HG03039 (cell line): ENCODE measurements around the gene PTPRQ.
"Not testable (repeated sequence)": the region's sequence is repeated elsewhere in the genome, so short reads cannot be mapped to it uniquely, and the experiment has no call there.

Experiments used
- ATAC-seq: cut with Tn5 transposase; IDR thresholded peaks from one replicate; pipeline ENCODE4 v1.9.1; 2021; ENCODE audit warnings: mild to moderate bottlenecking, moderate library complexity; ENCODE audit not compliant: unreplicated experiment

Gene PTPRQ

DNA sequence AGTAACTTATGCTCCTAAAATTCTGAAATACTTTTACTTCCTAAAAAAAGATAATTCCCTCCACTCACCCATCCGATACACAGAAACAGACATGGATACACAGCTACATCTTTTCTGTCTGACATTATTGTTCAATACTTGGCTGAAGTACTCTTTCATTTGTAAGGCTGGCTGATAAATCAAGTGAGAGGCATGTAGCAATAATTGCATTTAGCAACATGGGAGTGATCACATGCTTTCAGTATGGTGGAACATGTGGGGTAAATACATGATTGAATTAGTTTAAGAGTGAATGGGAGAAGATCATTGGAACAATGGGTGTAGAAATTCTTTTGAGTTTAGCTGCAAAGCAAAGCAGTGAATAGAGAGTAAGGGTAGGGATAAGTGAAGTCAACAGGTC is 25.6 kb downstream of the PTPRQ start:
- ATAC-seq, result no peak

- ATAC-seq, result no peak
These were observed 26.4 kb downstream of the PTPRQ start for GRCh38 chr12:80470403-80470802.

DNA sequence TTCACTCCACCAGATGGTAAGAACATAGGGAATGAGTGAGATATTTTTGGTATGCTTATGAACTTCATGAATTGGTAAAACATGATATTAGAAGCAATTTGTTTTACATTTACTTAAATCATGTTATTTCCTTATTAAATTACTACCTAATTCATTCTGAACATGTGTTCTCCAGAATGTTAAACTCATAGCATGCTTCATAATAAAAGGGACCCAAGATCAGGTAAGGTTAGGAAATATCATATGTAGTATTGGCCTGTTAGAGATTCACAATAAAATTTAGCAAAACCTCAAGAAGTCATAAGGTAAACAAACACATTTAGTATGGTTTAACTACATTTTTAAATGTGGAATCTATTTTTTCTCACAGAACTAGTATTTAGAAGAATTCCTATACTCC is 28.2 kb downstream of the PTPRQ start:
- no peak for ATAC-seq

- ATAC-seq, result no peak
These were observed 29.0 kb downstream of the PTPRQ start for GRCh38 chr12:80472911-80473500.

GRCh38 chr12:80477521-80478145 is 33.6 kb downstream of the PTPRQ start:
- not testable (repeated sequence) for ATAC-seq

- ATAC-seq, result no peak
These were observed 40.7 kb downstream of the PTPRQ start for GRCh38 chr12:80484746-80485145.

DNA sequence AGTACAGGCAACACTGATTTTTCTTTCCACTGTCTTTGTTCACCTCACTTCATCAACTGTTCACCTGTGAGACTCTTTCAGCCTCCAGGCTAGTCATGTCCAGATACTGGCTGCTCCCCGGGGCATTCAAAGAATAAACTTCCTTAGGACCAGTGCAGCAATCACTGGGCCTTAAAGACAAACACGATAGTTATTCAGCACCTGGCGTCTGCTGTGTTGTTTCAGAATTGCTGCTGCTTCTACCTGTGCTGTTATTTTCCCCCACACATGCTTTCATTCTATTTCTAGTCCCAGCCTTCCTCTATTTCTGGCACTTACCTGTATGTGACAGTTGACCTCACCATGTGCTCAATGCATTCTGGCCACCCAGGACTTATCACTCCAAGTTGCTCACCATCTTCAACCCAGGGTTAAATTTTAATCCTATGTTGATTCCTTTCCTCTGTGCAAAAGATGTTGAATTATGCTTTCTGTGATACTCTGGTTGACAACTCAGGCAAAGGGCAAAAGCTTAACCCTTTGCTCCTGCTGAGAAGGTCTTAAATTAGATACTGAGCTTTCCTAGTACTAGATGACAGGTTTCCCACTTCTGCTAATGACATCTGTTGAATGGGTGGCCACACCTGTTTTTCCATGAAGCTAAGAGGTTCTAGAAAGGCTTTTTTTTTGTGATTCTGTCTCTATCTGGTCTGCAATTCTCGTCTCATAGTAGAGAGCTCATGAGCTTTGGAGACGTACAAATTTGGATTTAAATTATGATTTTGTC is 41.4 kb downstream of the PTPRQ start:
- ATAC-seq, result no peak

DNA sequence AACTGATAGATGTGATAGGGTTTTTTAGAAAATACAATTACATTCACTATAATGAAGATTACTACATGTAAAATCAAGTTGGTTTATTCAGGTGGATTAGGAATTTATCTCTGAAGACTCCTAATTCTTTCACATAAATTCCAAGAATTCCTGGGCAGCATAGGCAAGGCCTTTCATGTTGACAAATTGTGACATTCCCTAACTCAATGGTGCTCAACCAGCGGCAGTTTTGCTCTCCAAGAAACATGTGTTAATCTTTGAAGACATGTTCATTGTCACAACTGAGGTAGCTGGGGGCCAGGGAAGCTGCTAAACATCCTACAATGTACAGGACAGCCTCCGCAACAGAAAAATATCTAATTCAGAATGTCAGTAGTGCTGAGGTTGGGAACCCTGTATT is 46.3 kb downstream of the PTPRQ start:
- ATAC-seq, result no peak

- no peak for ATAC-seq
These were observed 47.1 kb downstream of the PTPRQ start for GRCh38 chr12:80491166-80491565.

DNA sequence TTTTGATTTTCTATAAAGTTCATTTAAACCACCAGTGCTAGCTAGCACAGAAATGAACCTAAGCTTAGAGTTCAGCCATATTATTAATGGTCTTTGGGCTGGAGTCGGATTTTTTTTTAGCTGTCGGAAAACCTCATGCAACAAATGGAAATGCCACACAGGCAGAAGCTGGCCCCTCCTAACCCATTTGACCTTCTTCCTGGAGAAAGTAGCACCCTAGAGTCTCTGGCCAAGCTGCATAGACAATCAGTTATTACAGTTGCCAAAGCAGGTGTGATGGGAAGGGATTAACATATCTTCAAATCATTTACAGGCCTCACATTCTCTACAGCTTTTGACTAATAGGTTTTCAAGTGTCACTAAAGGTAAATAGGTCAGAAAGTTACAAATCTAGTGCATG is 49.4 kb downstream of the PTPRQ start:
- no peak for ATAC-seq

DNA sequence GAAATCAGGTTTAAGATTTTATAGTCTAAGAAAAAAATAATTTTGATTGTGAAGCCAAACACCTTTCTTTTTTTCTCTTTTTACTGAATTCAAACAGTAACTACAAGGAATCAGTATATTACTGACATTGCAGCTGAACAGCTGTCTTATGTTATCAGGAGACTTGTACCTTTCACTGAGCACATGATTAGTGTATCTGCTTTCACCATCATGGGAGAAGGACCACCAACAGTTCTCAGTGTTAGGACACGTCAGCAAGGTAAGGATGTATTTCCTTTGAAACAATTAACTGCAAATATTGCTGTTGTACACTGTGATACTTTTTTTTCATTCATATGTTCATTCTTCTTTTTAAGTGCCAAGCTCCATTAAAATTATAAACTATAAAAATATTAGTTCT is 50.8 kb downstream of the PTPRQ start:
- no peak for ATAC-seq

DNA sequence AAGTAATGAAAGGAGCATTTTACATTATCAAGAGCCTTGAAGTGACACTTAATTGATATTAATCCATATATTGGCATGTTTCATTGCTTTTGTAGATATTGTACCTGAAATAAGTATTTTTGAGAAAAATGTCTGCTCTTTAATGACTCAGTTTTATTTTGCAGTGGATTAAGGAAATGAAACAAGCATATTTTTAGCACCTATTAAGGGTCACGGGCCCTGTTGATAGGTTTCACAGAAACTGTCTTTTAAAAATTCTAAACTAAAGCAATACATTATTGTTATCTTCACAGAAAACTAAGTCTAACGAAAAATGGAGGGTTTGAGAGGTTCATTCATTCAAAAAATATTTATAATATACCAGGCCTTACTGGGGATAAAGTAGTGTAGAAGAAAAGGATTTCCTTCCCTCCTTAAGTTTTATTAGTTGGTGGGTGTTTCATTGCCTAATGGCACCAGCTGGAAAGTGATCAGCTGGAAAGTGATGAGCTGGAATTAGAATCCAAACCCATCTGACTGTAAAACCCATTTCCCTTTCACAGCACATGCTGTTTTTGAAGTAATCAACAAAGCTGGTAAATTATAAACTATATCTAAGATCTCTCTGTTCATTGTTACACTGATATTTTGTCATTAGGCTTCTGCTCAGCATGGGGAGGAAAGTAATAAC is 54.2 kb downstream of the PTPRQ start:
- no peak for ATAC-seq

DNA sequence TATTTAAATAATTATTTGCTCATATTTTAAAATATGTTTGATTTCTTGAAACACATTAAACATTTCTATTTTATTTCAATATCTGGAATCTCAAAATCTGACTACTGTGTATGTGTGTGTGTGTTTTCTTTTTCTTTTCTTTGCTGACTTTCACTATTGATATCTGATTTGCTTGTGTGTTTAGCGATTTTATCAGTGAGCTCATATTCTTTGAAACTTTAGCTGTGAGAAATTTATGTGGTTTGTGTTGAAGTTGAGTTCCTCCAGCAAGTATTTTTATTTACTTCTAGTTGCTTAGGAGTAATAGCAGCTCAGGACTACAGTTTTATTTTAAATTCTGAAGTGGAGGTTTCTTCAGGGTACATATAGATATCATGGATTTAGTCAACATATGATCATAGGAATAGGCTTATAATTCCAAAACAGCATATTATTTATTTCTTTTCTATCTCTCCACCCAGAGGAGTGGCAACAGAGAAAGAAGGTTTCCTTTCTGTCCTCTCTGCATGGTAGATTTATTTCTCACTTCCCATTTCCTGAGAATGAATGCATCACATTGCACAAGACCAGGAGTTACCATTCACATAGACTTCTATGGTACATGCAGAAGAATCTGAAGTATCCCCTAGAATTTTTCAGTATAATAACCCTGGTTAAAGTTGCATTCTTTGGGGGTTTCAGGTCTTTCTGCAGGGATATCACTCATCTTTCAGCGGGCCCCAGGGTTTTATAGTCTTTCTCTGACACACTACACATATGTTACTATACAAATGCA is 60.5 kb downstream of the PTPRQ start:
- peak; percentile 58 for ATAC-seq

DNA sequence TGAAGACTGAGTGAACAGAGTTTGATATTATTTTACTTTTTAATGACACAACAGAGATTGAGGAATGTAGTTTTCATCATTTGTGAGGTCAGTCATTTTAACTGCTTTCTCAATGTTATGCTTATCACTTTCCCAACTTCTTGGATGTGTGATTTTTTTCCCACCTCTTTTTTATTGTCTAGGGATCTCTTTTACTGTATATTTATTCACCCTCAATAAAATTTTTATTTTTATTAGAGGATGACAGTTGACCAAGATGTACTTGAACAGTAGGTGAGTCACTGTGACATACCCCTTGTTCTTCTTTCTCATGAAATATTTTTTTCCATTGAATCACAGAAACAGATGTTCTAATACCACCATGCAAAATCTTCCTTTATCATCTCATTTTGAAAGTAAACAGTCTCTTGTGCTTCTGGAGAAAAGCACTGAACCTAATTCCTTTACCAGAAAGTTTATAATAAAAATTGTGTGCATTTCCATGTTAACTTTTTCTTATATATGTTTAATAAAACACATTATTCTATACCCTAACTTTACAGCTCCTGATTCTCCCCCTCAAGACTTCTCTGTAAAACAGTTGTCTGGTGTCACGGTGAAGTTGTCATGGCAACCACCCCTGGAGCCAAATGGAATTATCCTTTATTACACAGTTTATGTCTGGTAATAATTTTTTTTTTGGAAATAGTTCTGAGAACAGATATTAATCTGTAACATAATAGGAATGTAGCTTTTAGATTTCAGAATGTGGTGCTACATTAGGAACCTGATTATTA is 65.9 kb downstream of the PTPRQ start:
- no peak for ATAC-seq

DNA sequence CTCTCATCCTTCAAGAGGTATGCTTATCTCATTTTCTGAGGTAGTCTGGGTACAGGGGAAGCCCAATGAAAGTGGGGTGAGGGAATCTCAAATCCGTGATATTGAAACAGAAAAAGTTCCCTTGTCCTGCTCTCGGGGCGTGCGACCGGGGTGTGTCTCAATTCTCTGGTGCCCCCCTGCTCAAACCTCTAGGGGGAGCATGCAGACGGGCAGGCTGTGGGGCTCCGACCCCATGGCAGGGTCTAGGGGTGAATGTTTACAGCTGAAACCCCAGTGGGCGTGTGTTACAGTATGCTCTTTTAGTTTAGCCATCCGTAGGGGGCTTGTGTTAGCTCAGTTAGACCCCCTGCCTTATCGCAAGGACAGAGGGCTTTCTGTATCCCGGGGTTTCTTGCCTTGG is 68.7 kb downstream of the PTPRQ start:
- ATAC-seq, result no peak

DNA sequence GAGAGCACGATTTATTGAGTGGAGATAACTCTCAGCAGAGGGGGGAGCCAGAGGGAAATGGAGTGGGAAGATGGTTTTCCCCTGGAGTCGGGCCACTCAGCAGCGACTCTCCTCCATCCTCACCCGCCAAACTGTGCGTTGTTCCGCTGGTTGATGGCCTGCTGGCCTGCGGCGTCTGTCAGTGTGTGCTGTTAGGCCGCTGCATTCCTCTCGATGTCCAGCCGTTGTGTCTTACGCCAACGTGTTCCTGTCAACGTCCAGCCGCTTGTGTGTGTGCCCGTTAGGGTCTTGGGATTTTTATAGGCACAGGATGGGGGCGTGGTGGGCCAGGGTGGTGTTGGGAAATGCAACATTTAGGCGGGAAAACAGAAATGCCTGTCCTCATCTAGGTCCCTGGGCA is 69.2 kb downstream of the PTPRQ start:
- ATAC-seq, result no peak

DNA sequence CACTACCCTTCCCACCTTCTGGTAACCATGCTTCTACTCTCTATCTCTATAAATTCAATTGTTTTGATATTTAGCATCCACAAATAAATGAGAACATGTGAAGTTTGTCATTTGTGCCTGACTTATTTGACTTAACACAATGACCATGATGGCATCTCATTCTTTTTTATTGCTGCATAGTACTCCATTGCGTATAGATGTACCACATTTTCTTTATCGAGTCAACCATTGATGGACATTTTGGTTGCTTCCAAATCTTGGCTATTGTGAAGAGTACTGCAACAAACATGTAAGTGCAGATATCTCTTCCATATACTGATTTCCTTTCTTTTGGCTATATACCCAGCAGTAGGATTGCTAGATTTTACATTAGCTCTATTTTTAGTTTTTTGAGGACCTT is 73.6 kb downstream of the PTPRQ start:
- ATAC-seq, result no peak

DNA sequence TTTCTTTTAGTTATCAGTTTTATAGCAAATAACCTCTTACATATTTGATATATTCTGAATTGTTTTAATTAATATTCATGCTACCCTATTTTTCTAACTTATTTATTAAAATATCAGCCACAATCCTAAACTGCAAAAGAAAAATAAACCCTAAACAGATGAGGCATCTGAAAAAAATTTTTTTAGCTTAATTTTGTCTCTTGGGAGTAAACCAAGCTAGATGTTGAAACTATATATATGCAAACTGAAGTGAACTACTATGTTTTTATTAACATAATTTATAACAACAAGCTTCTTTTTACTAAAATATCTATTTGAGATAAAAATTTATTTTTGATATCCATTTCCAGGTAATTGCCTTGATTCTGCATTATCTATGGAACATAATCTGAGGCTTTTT is 87.6 kb downstream of the PTPRQ start:
- no peak for ATAC-seq

DNA sequence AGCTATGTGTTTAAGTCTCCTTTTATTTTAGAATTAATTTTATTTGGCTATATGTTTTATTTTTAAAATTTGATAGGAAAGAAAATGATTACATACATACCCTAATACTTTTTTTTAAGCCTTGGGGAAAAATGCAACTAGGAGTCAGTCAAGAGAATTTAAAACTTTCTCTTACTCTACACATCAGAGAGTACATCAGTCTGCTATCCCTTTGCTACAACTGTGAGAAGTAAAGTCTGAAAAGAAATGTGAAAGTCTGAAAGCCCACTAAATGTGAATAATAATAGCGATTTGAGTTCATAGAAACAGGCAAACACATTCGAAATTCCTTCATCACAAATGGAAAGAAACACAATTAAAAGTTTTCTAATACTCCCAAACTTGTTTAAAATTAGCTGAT is 95.0 kb downstream of the PTPRQ start:
- ATAC-seq, result no peak

- no peak for ATAC-seq
These were observed 105.3 kb downstream of the PTPRQ start for GRCh38 chr12:80549298-80549697.
